HG03354 (cell line): ENCODE data around the gene SLC2A11.
A peak's percentile ranks its signal among the peaks of the same experiment; 100 is the strongest.

Source experiments
- ATAC-seq: cut with Tn5 transposase; IDR thresholded peaks from one replicate; pipeline ENCODE4 v1.9.1; 2021; ENCODE audit warnings: mild to moderate bottlenecking; ENCODE audit not compliant: unreplicated experiment, poor library complexity, severe bottlenecking

SLC2A11 gene

DNA sequence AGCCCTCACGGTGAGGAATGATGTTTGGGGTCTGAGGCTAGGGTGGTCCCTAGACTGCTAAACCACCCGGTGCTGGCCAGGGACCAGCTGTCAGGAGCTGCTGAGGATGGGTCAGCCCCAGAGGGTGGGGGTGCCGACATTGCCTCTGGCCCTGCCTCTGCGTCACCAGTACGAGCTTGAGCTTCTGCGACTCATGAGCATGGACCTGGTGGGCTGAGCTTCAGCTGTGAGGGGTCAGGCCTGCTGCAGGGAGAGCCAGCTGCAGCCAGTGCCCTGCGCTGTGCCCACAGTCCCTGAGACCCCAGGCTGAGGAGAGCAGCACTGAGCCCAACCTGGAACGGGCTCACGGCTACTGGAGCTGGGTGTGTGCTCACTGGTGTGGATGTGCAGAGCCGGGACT is 25.9 kb upstream of the SLC2A11 start:
- ATAC-seq = no peak

DNA sequence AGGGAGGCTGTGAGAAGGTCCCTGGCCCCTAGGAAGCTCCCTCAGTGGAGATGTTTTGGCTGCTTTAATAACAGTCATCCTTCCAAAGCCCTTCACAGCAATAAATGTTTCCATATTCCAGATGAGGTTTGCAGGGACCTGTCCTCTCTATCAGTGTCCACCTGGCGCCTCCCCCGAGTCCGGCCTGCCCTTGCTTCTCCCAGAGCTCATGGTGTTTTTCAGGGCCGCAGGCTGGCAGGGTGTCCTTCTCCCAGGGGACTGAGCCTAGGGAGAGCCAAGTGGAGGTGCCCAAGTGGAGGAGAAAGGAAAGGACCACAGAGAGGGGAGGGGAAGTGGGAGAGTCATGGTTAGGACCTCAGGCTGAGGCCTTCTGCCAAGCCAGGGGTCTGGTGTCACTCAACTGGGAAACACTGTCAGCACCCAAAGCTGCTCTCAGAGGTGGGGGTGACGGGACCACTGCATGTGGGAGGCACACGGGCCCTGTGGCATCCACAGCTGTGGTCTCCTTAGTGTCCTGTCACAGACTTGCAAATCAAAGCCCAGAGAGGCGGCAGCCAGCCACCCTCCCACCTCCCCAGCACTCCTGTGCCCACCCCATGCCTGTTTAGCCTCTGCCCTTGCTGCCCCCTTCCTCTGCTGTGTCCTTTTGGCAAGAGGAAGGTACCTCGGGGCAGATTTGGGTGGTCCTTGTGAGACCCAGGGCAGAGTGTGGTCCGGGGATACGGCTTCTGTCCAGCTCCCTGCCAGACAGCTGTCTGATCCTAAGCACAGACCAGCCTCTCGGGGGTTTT is 25.3 kb upstream of the SLC2A11 start:
- ATAC-seq = no peak

- ATAC-seq = no peak
These were observed 24.5 kb upstream of the SLC2A11 start for GRCh38 chr22:23833017-23833751.

- no peak for ATAC-seq
These were observed 23.8 kb upstream of the SLC2A11 start for GRCh38 chr22:23833911-23834317.

GRCh38 chr22:23834406-23834792 is 23.3 kb upstream of the SLC2A11 start:
- no peak for ATAC-seq

- no peak for ATAC-seq
These were observed 22.7 kb upstream of the SLC2A11 start for GRCh38 chr22:23834793-23835483.

DNA sequence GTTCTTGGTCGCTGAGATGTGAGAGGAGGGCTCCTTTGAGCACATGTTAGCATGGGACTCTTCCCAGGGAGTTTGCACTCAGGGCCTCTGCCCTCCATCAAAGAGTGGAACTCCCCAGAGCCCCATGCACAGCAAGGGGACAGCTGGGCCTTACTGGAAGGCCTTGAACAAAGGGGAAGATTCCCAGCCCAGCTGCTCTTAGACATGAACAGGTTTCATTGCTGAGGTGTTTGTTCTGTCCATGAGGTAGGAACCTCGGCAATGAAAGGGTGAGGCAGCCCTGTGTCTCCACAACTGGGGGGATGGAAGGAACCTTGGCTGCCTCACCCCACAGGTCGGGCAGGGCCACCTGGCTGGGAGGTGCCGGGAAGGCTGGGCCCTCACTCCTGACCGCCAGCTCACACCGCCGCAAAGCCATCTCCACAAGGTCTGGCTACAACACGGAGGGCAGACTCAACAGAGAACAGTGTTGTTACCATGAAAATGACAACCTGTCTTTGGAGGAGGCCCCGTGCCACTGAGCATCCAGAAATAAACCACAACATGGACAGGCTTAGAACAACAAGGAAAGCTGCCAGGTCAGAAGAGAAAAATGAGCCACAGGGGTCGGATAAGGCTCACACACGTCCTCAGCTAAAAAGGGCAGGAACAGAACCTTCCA is 22.1 kb upstream of the SLC2A11 start:
- ATAC-seq = no peak

GRCh38 chr22:23836281-23836680 is 21.4 kb upstream of the SLC2A11 start:
- no peak for ATAC-seq

- ATAC-seq = no peak
These were observed 20.8 kb upstream of the SLC2A11 start for GRCh38 chr22:23836692-23837495.

GRCh38 chr22:23837496-23837859 is 20.2 kb upstream of the SLC2A11 start:
- no peak for ATAC-seq

GRCh38 chr22:23837911-23838680 is 19.6 kb upstream of the SLC2A11 start:
- no peak for ATAC-seq

GRCh38 chr22:23838681-23839468 is 18.8 kb upstream of the SLC2A11 start, which contains the start of gene DERL3:
DERL3 (minus strand) TSS chr22:23839006; CDS start chr22:23838987, 19 bp downstream.
- ATAC-seq = peak; percentile 81

DNA sequence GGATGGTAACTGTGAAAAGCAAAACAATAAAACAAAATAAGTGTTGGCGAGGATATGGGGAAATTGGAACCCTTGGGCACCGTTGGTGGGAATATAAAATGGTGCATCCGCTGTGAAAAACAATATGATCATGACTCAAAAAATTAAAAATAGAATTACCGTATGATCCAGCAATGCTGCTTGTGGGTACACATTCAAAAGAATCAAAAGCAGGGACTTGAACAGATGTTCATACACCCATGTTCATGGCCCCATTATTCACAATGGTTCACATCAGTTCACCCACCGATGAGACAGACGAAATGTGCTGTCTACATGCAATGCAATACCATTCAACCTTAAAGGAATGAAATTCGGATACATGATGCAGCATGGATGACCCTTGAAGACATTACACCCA is 17.6 kb upstream of the SLC2A11 start:
- no peak for ATAC-seq

GRCh38 chr22:23841292-23841691 is 16.4 kb upstream of the SLC2A11 start:
- ATAC-seq = no peak

- no peak for ATAC-seq
These were observed 15.8 kb upstream of the SLC2A11 start for GRCh38 chr22:23841736-23842445.

GRCh38 chr22:23842599-23842998 is 15.1 kb upstream of the SLC2A11 start:
- ATAC-seq = no peak

DNA sequence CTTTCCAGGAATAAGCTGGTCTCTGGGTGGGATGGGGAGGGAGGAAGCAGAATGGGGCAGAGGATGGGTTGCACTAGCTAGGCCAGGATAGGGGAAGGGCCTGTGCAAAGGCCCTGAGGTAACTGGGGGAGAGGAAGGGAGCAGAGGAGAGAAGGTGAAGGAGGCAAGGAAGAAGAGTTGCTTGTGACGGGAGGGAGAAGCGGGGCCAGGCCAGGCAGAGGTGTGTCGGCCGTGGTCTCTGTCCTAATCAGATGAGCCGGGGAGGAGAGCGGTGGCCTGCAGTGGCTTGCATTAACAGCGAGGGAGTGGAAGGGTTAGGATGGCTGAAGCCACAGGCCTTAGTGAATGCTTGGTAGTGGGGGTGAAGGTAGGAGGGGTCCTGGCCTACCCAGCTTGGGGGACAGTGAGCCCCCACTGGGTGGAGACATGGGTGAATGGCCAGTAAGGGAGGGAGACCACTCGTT is 12.9 kb upstream of the SLC2A11 start:
- ATAC-seq = peak; percentile 3
